ENCODE results near the gene DCST2.
"Not testable (repeated sequence)": the region's sequence is repeated elsewhere in the genome, so short reads cannot be mapped to it uniquely, and the experiment has no call there.

The DCST2 gene

DNA sequence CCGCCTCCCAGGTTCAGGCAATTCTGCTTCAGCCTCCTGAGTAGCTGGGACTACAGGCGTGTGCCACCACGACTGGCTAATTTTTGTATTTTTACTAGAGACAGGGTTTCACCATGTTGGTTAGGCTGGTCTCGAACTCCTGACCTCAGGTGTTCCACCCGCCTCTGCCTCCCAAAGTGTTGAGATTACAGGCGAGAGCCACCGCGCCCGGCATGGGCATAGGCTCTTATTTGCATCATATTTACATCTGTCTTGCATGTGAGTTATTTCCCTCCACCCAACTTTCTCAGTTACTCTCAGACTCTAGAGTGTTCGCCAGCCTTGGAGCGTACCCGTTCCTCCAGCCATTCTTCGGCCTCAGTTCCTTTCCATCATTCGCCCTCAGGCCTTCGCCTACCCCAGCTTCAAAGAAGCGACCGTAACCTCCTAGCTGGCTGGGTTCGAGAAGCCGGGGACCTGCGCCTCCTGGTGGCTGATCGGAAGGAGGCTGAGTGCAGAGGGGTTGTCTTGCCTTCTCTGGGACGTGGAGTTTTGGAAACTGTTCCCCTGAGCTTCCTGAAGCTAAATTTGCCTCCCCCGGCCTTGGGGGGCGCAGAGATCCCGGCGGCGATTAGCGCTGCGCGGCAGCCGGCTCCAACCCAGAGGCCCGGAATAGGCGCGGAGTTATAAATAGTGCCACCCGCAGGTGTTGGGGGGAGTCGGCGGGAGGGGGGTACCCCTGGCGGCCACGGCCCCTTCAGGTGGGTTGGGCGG, 34.6 kb downstream of the DCST2 start:
- DNase-seq (ENCODE audit: low read depth, low spot score): peak; percentile 54

DNA sequence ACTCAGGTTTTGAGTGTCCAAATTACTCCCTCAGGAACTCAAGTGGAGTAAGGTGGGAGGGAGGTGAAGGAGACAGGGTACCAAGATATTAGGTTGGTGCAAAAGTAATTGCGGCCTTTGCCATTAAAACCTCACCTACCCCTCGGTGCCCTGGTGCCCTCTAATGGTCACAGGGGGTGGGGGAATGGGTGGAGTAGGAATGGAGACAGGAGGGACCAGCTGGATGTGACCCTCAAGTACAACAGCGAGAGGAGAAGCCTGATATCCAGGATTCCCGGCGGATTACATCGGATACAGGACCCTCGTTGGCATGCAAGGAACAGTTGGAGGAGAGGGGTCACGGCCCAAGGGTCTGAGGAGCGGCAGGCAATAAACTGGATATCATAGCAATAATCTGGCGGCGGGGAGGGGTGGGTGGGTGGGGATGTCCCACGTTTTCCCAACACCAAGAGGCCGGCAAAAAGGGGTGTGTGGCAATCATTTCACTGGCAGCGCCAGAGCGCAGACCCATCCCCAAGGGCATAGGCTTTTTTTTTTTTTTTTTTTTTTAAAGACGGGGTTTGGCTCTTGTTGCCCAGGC, 35.3 kb downstream of the DCST2 start:
- no peak for DNase-seq (ENCODE audit: low read depth, low spot score)

DNA sequence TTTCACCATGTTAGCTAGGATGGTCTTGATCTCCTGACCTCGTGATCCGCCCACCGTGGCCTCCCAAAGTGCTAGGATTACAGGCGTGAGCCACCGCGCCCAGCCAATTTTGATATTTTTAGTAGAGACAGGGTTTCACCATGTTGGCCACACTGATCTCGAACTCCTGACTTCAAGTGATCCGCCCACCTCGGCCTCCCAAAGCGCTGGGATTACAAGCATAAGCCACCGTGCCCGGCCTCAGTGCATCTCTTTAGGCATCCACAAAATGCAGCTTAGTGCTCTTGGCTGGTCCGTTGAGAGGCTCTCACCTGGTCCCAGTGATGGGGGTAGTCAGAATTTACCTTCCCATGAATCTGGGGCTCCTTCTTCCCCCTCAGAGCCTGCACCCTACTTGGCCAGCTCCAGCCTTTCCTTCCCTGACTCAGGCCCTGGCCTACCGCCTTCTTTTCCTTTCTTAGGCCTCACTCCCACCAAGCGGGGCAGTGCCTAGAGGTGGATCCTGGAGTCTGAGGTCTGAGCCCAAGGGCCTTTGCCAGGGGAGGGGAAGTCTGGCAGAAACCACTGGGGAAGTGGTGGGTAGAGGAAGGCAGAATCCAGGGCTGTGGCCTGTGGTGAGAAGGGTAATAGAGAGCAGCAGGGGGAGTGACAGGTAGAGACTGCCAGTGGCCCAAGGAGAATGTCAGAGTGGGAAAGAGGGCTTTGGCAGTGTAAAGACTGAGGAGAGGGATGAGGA, 36.4 kb downstream of the DCST2 start:
- no peak for DNase-seq (ENCODE audit: low read depth, low spot score)

DNA sequence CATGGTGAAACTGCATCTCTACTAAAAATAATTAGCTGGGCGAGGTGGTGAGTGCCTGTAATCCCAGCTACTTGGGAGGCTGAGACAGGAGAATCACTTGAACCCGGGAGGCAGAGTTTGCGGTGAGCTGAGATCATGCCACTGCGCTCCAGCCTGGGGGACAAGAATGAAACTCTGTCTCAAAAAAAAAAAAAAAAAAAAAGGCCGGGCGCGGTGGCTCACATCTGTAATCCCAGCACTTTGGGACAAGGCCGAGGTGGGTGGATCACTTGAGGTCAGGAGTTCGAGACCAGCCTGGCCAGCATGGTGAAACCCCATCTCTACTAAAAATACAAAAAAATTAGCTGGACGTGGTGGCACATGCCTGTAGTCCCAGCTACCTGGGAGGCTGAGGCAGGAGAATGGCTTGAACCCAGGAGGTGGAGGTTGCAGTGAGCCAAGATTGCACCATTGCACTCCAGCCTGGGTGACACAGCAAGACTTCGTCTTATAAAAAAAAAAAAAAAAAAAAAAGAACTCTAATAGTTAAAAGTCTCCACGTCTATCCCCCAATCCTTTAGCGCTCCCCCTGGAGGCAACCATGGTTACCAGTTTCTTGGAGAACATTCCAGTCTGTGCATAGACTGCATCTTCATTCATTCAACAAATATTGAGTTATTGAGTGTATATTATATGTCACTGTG, 38.1 kb downstream of the DCST2 start:
- not testable (repeated sequence) for DNase-seq (ENCODE audit: low read depth, low spot score)

DNA sequence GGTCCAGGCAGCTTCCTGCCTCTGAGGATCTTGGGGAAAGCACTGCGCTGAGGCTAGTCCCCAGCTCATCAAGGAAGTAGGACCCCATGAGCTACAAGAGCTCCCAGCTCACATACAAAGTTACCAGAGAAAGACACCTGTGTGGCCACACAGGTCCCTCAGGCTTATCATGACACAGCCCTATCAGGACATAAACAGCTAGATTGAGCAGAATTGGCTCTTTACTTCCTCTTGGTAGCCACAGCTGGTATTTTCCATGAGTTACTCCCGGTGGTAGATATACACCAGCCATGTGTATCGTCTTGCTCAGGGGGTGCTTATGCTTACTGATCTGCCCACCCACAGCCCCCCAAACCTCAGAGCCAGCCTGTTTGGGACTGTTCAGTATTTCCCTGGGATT, 39.0 kb downstream of the DCST2 start:
- DNase-seq (ENCODE audit: low read depth, low spot score): no peak

DNA sequence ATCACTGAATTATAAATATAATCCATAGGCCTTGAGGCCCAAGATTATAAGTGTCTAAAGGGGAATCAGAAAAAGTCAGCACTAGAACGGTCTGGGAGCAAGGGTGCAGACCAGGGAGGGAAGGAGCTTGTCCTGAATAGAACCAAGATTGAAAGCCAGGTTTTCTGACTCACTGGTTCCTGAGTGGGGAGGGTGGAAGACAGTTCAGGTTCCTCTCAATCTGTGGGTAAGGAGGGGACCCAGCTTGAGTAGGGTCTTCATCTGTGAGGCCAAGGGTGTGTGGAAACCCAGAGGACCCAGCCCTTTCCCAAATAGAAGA, 39.4 kb downstream of the DCST2 start:
- DNase-seq (ENCODE audit: low read depth, low spot score): no peak

DNA sequence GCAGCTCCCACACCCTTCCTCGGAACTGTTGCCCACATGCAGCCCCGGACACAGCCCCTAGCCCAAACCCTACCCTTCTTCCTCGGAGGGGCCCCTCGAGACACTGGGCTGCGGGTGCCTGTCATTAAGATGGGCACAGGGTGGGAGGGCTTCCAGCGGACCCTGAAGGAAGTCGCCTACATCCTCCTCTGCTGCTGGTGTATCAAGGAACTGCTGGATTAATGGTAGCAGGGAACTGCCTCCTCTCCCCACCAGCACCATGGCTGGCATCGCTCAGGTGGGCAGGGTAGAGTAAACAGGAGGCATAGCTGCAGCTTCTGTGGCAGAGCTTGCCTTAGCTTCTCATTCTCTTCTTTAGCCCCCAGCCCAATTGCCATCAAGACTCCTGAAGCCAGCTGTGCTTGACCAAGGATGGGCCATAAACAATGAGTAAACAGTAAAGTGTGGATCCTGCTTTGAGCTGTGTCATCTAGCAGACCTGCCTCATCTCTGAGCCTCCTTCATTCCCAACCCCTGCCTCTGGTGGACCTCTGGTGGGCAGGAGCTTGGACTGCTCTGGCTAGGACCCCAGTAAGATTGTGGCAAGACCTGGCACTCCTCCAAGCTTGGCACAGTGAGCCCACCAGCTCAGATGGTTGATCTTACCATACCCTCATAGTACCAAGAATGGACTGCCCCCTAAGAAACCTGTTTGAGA, 39.9 kb downstream of the DCST2 start, which contains the start of gene LENEP:
LENEP (plus strand) TSS at position 15 of the 697 bp plus-strand sequence; CDS start at position 37, 22 bp downstream.
- DNase-seq (ENCODE audit: low read depth, low spot score): no peak

DNA sequence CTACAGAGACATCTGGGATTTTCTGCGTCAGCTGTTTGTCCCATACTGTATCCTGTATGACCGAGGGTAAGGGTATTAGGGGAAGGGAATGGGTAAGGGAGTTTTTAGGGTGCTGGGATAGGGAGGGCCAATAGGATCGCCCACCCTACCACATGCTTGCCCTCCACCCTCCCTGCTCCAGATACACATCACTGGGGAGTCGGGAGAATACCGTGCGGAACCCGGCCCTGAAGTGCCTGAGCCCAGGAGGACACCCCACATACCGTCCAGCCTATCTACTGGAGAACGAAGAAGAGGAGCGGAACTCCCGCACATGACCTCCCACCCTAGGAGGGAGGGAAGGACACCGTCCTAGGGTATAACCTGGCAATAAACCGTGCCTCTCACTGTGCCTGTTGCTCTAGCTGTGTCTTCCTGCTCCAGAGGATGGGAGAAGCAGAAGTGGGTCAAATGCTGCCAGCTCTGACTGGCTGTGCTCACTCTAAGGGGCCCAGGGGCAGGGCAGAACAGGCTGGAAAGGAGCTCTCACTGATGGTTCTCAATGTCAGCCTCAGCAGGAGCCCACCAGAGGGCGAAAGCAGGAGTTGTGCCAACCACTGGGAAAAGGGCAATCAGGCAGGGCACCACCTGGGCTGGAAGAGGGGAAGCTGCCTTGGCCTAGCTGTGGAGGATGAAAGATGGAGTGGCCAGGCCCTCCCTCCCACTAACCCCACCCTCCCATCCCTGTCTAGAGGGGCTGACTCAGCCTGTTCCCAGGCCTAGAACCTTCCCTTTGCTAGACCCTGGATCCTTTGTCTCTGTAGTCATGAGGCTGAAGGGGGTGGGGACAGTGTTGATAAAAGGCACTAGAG, 40.6 kb downstream of the DCST2 start:
- DNase-seq (ENCODE audit: low read depth, low spot score): no peak

DNA sequence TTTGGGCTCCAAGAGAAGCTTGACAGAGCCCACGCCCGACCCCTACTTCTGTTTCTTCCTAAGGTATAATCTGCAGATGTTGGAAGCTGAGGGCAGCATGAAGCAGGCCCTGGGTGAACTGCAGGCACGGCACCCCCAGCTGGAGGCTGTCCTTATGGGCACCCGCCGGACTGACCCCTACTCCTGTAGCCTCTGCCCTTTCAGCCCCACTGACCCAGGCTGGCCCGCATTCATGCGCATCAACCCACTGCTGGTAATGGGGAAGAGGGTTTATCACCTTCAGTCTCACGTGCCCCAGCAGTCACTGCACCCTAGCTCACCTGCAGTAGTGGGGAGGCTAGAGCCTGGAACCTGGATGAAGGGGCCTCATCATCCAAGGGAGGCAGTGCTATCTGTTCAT, 43.3 kb downstream of the DCST2 start:
- no peak for DNase-seq (ENCODE audit: low read depth, low spot score)

DNA sequence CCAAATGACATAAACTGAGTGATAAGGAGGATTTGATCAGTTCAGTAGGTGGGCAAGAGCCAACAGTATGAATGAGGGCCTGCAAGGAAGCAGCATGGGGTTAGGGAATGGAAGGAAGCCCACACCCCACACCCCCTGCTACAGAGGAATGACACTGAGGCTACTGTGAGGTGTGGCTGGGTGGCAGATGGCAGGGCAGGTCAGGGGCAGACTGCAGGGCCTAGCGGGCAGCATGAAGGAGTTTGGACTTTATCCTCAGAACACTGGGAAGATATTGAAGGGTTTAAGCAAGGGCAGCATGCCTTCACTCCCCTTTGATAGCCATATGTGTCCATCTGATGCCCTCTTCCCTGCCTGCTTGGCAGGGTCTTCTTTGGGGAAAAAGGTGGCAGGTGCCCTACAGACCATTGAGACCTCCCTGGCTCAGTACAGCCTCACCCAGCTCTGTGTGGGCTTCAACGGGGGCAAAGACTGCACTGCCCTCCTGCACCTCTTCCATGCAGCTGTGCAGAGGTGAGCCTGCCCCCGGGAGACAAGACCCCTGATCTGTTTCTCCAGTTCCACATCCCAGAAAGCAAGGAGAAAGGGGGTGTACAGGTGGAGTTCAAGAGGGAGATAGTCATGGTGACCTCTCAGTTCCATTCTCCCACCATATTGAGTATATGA, 44.3 kb downstream of the DCST2 start:
- no peak for DNase-seq (ENCODE audit: low read depth, low spot score)

DNA sequence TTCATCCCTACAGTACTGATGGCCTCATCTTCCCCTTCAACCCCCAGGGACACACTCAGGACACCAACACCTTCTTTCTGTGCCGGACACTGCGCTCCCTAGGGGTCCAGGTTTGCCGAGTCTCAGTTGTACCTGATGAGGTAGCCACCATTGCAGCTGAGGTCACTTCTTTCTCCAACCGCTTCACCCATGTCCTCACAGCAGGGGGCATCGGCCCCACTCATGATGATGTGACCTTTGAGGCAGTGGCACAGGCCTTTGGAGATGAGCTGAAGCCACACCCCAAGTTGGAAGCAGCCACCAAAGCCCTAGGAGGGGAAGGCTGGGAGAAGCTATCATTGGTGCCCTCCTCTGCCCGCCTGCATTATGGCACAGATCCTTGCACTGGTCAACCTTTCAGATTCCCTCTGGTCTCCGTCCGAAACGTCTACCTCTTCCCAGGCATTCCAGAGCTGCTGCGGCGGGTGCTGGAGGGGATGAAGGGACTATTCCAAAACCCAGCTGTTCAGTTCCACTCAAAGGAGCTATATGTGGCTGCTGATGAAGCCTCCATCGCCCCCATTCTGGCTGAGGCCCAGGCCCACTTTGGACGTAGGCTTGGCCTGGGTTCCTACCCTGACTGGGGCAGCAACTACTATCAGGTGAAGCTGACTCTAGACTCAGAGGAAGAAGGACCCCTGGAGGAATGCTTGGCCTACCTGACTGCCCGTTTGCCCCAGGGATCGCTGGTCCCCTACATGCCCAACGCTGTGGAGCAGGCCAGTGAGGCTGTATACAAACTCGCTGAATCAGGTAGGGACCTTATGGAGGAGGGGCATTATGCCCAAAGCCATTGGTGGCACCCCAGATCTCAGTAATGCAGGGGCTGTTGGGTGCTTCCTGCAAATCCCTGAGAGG, 45.3 kb downstream of the DCST2 start:
- no peak for DNase-seq (ENCODE audit: low read depth, low spot score)

DNA sequence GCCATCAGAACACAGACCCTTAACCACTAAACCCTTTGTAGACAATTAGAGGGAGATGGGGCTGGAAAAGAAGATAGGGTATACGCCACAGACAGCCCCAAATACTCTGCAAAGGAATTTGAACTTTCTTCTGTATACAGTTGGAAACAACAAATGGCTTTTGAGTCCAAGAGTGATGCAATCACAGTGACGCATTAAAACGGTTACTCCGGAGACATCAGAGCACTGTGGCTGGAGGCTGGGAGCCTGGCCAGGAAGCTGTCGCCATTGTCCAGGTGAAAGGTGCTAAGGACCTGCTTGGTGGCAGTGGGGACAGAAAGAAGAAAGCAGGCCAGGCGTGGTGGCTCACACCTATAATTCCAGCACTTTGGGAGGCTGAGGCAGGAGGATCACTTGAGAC, 46.3 kb downstream of the DCST2 start:
- DNase-seq (ENCODE audit: low read depth, low spot score): no peak

DNA sequence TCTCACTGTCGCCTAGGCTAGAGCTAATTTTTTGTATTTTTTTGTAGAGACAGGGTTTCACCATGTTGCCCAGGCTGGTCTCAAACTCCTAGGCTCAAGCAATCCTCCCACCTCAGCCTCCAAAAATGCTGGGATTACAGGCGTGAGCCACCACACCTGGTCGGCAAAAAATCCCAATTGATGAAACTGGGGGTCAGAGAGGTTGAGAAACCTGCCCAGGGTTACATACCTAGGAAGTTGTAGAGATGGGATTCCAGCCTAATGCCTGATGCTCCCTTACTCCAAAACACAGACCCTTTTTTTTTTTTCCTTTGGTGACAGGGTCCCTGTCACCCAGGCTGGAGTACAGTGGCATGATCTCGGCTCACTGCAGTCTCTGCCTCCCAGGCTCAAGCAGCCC, 46.8 kb downstream of the DCST2 start:
- DNase-seq (ENCODE audit: low read depth, low spot score): not testable (repeated sequence)

DNA sequence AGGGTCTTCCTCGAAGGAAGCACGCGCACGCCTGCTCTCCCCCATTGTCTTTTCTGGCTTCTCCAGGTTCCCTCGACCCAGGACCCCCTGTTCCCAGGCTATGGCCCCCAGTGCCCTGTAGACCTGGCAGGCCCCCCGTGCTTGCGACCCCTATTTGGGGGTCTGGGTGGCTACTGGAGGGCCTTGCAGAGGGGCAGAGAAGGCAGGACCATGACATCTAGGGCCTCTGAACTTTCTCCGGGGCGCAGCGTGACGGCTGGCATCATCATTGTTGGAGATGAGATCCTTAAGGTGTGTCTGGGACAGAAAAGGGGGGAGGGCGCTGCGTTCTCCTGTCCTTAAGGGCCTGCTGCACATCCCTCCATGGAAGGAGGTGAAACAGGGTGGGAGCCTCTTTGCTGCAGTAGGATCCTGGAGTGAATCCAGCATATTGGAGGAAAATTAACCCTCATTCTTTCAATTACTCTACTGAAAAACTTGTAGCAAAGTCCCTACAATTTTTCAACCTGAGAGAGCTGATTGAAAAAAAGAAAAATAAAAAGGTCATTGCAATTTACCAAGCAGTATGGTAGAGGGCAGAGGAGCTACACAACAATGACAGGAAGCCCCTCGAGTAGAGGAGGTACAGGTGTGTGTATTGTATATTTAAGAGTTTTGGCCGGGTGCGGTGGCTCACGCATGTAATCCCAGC, 49.7 kb downstream of the DCST2 start:
- DNase-seq (ENCODE audit: low read depth, low spot score): no peak

DNA sequence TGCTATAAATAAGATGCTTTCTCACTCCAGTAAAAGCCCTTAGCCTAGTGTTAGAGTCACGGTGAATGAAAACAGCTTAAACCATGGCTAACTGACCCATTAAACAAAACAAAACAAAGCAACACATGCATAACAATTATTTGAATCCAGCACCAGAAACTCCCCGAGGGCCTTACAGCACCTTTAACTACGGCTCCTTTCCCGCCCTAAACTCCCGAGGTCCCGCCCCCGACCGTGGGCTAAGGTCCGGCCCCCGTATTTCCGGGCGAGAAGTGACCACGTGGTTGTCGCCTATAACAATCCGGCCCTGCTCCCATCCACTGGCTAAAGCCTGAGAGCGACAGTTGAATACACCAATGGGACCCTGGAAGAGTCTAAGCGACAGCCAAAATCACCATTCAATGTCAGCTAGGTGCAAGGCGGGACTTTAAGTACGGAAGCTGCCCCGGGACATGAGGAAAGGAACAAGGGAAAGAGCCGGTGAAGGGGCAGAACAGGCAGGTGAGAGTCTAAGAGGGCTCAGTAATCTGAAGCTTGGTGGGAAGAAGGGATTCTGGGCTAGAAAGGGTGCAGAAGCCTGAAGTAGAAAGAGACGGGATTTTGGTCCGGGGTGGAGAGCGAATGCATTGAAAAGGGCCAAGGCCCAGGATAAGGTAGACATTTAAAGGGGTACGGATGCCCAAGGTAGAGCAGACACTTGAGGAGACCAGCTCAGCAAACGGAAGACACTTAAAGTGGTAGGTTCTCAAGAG, 50.5 kb downstream of the DCST2 start, which contains the start of gene FLAD1:
FLAD1 (plus strand) TSS at position 448 of the 752 bp plus-strand sequence. CDS start 351 bp downstream, outside the sequence.
- DNase-seq (ENCODE audit: low read depth, low spot score): peak; percentile 92

DNA sequence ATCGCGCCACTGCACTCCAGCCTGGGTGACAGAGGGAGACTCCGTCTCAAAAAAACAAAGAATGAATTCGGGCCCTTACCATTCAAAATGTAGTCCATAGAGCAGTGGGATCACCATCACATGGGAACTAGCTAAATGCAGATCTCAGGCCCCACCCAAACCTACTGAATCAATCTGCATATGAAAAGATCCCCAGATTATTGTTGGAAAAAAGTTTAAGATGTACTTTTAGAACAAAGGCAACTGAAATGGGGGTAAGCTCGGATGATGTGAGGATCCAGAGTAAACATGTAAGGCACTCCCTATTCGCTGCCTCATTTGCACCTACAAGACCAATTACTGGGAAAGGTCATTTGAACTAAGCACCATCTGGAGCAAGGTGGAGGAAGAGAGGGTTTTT, 51.2 kb downstream of the DCST2 start:
- DNase-seq (ENCODE audit: low read depth, low spot score): no peak

DNA sequence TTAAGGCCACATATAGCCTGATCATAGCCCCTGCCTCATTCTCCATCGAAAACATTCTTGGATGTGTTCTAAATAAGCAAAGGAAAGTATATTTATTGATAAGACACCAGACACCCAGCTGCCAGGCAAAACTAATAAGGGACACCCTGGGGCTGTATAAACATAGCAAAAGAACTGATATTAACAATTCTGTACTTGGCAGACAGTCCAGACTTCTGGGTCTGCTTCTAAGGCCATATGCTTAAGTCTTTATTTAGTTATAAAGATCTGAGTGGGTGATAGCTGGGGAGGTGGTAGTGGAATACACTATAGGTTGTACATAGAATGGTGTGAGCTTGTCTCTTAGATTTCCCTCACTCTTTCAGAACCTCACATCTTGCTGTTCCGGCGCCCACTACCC, 55.2 kb downstream of the DCST2 start:
- no peak for DNase-seq (ENCODE audit: low read depth, low spot score)

DNA sequence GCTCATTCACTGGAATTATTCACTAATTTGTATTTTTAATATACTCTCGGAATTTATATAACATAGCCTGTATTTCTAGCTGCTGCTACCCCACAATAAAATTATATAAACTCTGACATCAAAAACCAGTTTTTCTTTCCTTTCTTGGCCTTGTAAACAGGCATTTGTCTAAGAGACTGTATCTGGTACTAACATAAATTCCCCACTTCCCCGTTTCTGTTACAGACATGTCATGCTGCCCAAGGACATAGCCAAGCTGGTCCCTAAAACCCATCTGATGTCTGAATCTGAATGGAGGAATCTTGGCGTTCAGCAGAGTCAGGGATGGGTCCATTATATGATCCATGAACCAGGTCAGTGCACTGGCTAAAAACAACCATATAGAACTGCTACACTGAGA, 55.8 kb downstream of the DCST2 start:
- not testable (repeated sequence) for DNase-seq (ENCODE audit: low read depth, low spot score)
